Measurements from ENCODE around the gene KCNQ1. TPM values are rescaled to one million over a fixed set of nuclear protein-coding genes. Genes with fewer than 3 reads are reported as not detected.

Gene KCNQ1
- total and polyA plus RNA-seq, 2 of the 13 experiments (the other 11 are each of a cell fraction or from before 2014, with no cell fraction given) = 0.02 to 0.08 TPM

GRCh38 chr11:2807025-2807681 lies 362.3 kb downstream of the KCNQ1 start (continued):
- TF ChIP-seq ZNF543 (CRISPR knock-in tag; IDR thresholded peaks at IDR 0.05) (peak; percentile 86; the same call in 1 of the 2 replicates), ZFY (CRISPR knock-in tag; IDR thresholded peaks at IDR 0.05) (peak; percentile 48), NFIB (CRISPR knock-in tag; IDR thresholded peaks at IDR 0.05; ENCODE audit: borderline replicate concordance) (no peak), RFXAP (CRISPR knock-in tag; IDR thresholded peaks at IDR 0.05; ENCODE audit: borderline replicate concordance) (no peak), TFE3 (CRISPR knock-in tag; IDR thresholded peaks at IDR 0.05) (peak; percentile 54; the same call in 1 of the 2 replicates), ZBTB40 (IDR thresholded peaks at IDR 0.05) (no peak), ZBTB40 (CRISPR knock-in tag; IDR thresholded peaks at IDR 0.05) (no peak), PAXIP1 (CRISPR knock-in tag; conservative IDR thresholded peaks at IDR 0.05) (no peak), ZNF678 (CRISPR knock-in tag; IDR thresholded peaks at IDR 0.05) (no peak), PRMT3 (CRISPR knock-in tag; IDR thresholded peaks at IDR 0.05; ENCODE audit: borderline replicate concordance, low read depth) (no peak), SPEN (CRISPR knock-in tag; IDR thresholded peaks at IDR 0.05; ENCODE audit: low read depth) (no peak)
- TF ChIP-seq, protein P1, sequence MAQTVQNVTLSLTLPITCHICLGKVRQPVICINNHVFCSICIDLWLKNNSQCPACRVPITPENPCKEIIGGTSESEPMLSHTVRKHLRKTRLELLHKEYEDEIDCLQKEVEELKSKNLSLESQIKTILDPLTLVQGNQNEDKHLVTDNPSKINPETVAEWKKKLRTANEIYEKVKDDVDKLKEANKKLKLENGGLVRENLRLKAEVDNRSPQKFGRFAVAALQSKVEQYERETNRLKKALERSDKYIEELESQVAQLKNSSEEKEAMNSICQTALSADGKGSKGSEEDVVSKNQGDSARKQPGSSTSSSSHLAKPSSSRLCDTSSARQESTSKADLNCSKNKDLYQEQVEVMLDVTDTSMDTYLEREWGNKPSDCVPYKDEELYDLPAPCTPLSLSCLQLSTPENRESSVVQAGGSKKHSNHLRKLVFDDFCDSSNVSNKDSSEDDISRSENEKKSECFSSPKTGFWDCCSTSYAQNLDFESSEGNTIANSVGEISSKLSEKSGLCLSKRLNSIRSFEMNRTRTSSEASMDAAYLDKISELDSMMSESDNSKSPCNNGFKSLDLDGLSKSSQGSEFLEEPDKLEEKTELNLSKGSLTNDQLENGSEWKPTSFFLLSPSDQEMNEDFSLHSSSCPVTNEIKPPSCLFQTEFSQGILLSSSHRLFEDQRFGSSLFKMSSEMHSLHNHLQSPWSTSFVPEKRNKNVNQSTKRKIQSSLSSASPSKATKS (CRISPR knock-in tag; IDR thresholded peaks at IDR 0.05) = no peak

Data from HepG2 (cell line).